ENCODE results near the gene FXYD2. TPM values are rescaled to one million over a fixed set of nuclear protein-coding genes. Genes with fewer than 3 reads are reported as not detected.

The FXYD2 gene
- total and polyA plus RNA-seq, 9 of the 15 experiments (the other 6 are each of a cell fraction or from before 2014, with no cell fraction given), result not detected

DNA sequence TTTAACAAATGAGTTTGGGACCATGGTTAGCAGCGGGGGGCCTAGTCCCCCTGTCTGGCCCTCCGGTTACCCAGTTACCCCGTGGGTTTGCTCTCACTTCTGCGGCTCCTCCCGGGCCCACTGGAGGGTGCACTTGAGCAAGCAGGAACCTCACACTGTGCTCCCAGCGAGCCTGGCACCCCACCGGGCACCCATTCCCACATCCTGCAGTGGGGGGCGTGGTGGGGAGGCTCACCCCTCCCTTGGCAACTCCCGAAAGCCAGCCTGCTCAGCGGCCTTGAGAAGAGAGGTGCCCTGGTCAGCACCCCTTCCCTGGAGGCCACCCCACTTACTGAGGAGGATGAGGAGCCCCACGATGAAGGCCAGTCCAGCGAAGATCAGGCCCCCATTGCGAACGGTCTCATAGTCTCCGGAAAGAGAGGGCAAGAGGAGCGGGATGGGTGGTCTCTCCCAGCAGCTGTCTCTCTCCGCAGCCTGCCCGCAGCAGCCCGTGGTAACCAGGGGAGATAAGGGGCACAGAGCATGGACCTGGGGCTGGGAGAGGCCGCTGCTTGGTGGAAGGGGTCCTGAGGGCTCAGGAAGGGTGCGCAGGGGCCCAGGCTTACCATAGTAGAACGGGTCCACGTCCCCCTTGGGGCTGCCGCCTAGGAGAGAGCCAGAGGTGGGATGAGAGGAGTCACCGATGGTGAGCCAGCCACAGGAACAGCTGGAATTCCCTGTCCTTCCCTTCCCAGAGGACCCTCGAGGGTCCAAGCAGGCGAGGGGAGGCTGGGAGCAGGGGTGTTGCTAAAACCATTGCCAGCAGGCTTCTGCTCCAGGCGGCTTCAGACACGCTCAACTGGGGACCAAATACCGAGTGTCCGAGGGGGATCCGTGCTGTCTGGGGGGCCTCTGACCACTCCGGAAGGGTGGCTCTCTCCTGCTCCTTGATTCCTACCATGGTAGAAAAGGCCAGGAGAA lies 2.2 kb downstream of the FXYD2 start (continued):
- TF ChIP-seq, protein P1, sequence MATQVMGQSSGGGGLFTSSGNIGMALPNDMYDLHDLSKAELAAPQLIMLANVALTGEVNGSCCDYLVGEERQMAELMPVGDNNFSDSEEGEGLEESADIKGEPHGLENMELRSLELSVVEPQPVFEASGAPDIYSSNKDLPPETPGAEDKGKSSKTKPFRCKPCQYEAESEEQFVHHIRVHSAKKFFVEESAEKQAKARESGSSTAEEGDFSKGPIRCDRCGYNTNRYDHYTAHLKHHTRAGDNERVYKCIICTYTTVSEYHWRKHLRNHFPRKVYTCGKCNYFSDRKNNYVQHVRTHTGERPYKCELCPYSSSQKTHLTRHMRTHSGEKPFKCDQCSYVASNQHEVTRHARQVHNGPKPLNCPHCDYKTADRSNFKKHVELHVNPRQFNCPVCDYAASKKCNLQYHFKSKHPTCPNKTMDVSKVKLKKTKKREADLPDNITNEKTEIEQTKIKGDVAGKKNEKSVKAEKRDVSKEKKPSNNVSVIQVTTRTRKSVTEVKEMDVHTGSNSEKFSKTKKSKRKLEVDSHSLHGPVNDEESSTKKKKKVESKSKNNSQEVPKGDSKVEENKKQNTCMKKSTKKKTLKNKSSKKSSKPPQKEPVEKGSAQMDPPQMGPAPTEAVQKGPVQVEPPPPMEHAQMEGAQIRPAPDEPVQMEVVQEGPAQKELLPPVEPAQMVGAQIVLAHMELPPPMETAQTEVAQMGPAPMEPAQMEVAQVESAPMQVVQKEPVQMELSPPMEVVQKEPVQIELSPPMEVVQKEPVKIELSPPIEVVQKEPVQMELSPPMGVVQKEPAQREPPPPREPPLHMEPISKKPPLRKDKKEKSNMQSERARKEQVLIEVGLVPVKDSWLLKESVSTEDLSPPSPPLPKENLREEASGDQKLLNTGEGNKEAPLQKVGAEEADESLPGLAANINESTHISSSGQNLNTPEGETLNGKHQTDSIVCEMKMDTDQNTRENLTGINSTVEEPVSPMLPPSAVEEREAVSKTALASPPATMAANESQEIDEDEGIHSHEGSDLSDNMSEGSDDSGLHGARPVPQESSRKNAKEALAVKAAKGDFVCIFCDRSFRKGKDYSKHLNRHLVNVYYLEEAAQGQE (IDR thresholded peaks at IDR 0.05; ENCODE audit: borderline replicate concordance), result peak; percentile 52
- TF ChIP-seq, protein P1 (CRISPR knock-in tag; IDR thresholded peaks at IDR 0.05; ENCODE audit: low read depth), result no peak
- TF ChIP-seq CC2D1A (IDR thresholded peaks at IDR 0.05), result 0 out of 2 replicates have a peak, but pooled peaks have one; percentile 17
- no peak for TF ChIP-seq CXXC5 (CRISPR knock-in tag; IDR thresholded peaks at IDR 0.05)
- TF ChIP-seq CTCF (IDR thresholded peaks at IDR 0.05 in 2 of 3, conservative IDR thresholded peaks at IDR 0.05 in 1 of 3; ENCODE audit: insufficient read depth in 2 of 3, low read depth in 1 of 3, low read length in 3 of 3), result peak; percentile 66 to 70 (median 68)
